ENCODE data around the gene EXD1.

Gene EXD1

GRCh38 chr15:41161736-41162135, 68.8 kb downstream of the EXD1 start:
- TF ChIP-seq CTCF (IDR thresholded peaks at IDR 0.05; ENCODE audit: insufficient read depth, missing control alignments) = no peak
- DNase-seq (ENCODE audit: insufficient read length, low spot score) (no peak), FAIRE-seq (no peak)

- no peak for FAIRE-seq
- DNase-seq (ENCODE audit: insufficient read length, low spot score) = no peak
These were observed 69.2 kb downstream of the EXD1 start for GRCh38 chr15:41161336-41161735.

GRCh38 chr15:41160639-41161315, 69.8 kb downstream of the EXD1 start:
- no peak for FAIRE-seq
- TF ChIP-seq CTCF (IDR thresholded peaks at IDR 0.05; ENCODE audit: insufficient read depth, missing control alignments) = no peak
- no peak for DNase-seq (ENCODE audit: insufficient read length, low spot score)

More at GRCh38 chr15:41161336-41161735, 69.2 kb downstream of the EXD1 start:
- no peak for TF ChIP-seq CTCF (IDR thresholded peaks at IDR 0.05; ENCODE audit: insufficient read depth, missing control alignments)

- FAIRE-seq (no peak), DNase-seq (ENCODE audit: insufficient read length, low spot score) (no peak)
- no peak for TF ChIP-seq CTCF (IDR thresholded peaks at IDR 0.05; ENCODE audit: insufficient read depth, missing control alignments)
These were observed 76.1 kb downstream of the EXD1 start for GRCh38 chr15:41154412-41154811.

GRCh38 chr15:41153733-41154132, 76.8 kb downstream of the EXD1 start:
- no peak for TF ChIP-seq CTCF (IDR thresholded peaks at IDR 0.05; ENCODE audit: insufficient read depth, missing control alignments)
- no peak for FAIRE-seq

GRCh38 chr15:41151451-41152005, 79.0 kb downstream of the EXD1 start:
- DNase-seq (ENCODE audit: insufficient read length, low spot score) (no peak), FAIRE-seq (no peak)
- no peak for TF ChIP-seq CTCF (IDR thresholded peaks at IDR 0.05; ENCODE audit: insufficient read depth, missing control alignments)

More at GRCh38 chr15:41153733-41154132, 76.8 kb downstream of the EXD1 start:
- DNase-seq (ENCODE audit: insufficient read length, low spot score) = no peak

- DNase-seq (ENCODE audit: insufficient read length, low spot score) (no peak), FAIRE-seq (no peak)
- no peak for TF ChIP-seq CTCF (IDR thresholded peaks at IDR 0.05; ENCODE audit: insufficient read depth, missing control alignments)
These were observed 80.3 kb downstream of the EXD1 start for GRCh38 chr15:41150279-41150678.
